IMR-90 (cell line): ENCODE measurements around the gene IL17REL. TPM values are rescaled to one million over a fixed set of nuclear protein-coding genes. Genes with fewer than 3 reads are reported as not detected.

Source experiments
- ATAC-seq: fragments of 200-7000 bp; cut with Tn5 transposase; 2 replicates; pipeline ENCODE4 v1.9.1; 2020; ENCODE audit warnings: low read depth, mild to moderate bottlenecking, moderate library complexity
- BruUV-seq: library from RNA; stranded (reverse); fragments of 400-500 nt; replicated peaks from 2 replicates; lab custom pipeline; 2021; lab: Mats Ljungman, UMichigan
- CTCF ChIA-PET: fragments of 300-600 bp; formaldehyde crosslinking; extraction: SDS; loops from one replicate; lab custom pipeline; 2021; ENCODE audit warnings: antibody characterized with exemption; lab: Yijun Ruan, JAX
- POLR2A ChIA-PET: fragments of 300-600 bp; sonication (Branson Sonifier 250); formaldehyde crosslinking; loops from one replicate; lab custom pipeline; 2022; ENCODE audit warnings: antibody characterized with exemption; ENCODE audit not compliant: unreplicated experiment; lab: Charles Lee
- DNase-seq: peaks from one replicate; pipeline ENCODE4 v3.0.0; 2013
- H2AFZ ChIP-seq: replicated peaks from 2 replicates; pipeline ENCODE3; 2013; ENCODE audit warnings: low read length, mild to moderate bottlenecking; ENCODE audit not compliant: poor library complexity
- H2AK5ac ChIP-seq: 2 replicates; pipeline ENCODE4 v1.6.1; 2013; ENCODE audit warnings: low read depth, low read length, inconsistent platforms
- H2AK9ac ChIP-seq: replicated peaks from 2 replicates; pipeline ENCODE3; 2013; ENCODE audit warnings: mild to moderate bottlenecking, low read depth, low read length, moderate library complexity; ENCODE audit not compliant: poor library complexity
- H2BK120ac ChIP-seq: 2 replicates; pipeline ENCODE4 v1.6.1; 2013; ENCODE audit warnings: low read depth, low read length, inconsistent platforms
- H2BK15ac ChIP-seq: 3 replicates; pipeline ENCODE4 v1.6.1; 2013; ENCODE audit warnings: low read depth, low read length, inconsistent platforms
- H2BK20ac ChIP-seq: 2 replicates; pipeline ENCODE4 v1.6.1; 2013; ENCODE audit warnings: low read depth, mild to moderate bottlenecking, inconsistent platforms, low read length, moderate library complexity
- H2BK5ac ChIP-seq: 2 replicates; pipeline ENCODE4 v1.6.1; 2013; ENCODE audit warnings: mild to moderate bottlenecking, low read depth, low read length, inconsistent platforms; ENCODE audit not compliant: poor library complexity, severe bottlenecking
- H3K14ac ChIP-seq: replicated peaks from 2 replicates; pipeline ENCODE4 v1.6.1; 2013; ENCODE audit warnings: low read depth, low read length, inconsistent platforms
- H3K18ac ChIP-seq: 2 replicates; pipeline ENCODE4 v1.6.1; 2013; ENCODE audit warnings: low read depth, low read length, control low read depth
- H3K23ac ChIP-seq: 2 replicates; pipeline ENCODE4 v1.6.1; 2013; ENCODE audit warnings: low read depth, low read length, inconsistent platforms
- H3K27ac ChIP-seq: 2 replicates; pipeline ENCODE4 v1.5.1; 2013; ENCODE audit warnings: mild to moderate bottlenecking, control low read depth, low read length; ENCODE audit not compliant: insufficient read depth
- H3K27me3 ChIP-seq: 2 replicates; pipeline ENCODE4 v1.6.1; 2013; ENCODE audit warnings: low read length; ENCODE audit not compliant: control insufficient read depth, insufficient read depth
- H3K36me3 ChIP-seq: 2 replicates; pipeline ENCODE4 v1.6.1; 2013; ENCODE audit warnings: low read length, mixed read lengths; ENCODE audit not compliant: control insufficient read depth, insufficient read depth
- H3K4ac ChIP-seq: 2 replicates; pipeline ENCODE4 v1.6.1; 2013; ENCODE audit warnings: low read depth, low read length, inconsistent platforms
- H3K4me1 ChIP-seq: 2 replicates; pipeline ENCODE4 v1.6.1; 2013; ENCODE audit warnings: low read length, mixed read lengths; ENCODE audit not compliant: control insufficient read depth, insufficient read depth
- H3K4me2 ChIP-seq: 2 replicates; pipeline ENCODE4 v1.6.1; 2013; ENCODE audit warnings: low read depth, mild to moderate bottlenecking, control low read depth, low read length, moderate library complexity
- H3K4me3 ChIP-seq: 2 replicates; pipeline ENCODE4 v1.5.1; 2013; ENCODE audit warnings: low read depth, mild to moderate bottlenecking, control low read depth, low read length, moderate library complexity; ENCODE audit not compliant: insufficient read depth
- H3K56ac ChIP-seq: 2 replicates; pipeline ENCODE4 v1.6.1; 2013; ENCODE audit warnings: low read length, inconsistent platforms; ENCODE audit not compliant: insufficient read depth; ENCODE audit errors: extremely low read depth
- H3K79me1 ChIP-seq, 2 experiments: 2 replicates each; pipeline ENCODE4 v1.6.1; 2013; ENCODE audit warnings: low read length in 2 of 2, inconsistent platforms in 1 of 2, low read depth in 1 of 2
- H3K9ac ChIP-seq: 2 replicates; pipeline ENCODE4 v1.6.1; 2013; ENCODE audit warnings: low read depth, low read length, control low read depth
- H3K9me1 ChIP-seq: 2 replicates; pipeline ENCODE4 v1.6.1; 2013; ENCODE audit warnings: low read length, inconsistent platforms; ENCODE audit not compliant: insufficient read depth
- H3K9me3 ChIP-seq: 2 replicates; pipeline ENCODE4 v1.6.1; 2013; ENCODE audit warnings: low read length; ENCODE audit not compliant: control insufficient read depth, insufficient read depth
- H4K20me1 ChIP-seq: 2 replicates; pipeline ENCODE4 v1.6.1; 2013; ENCODE audit warnings: low read length, inconsistent platforms; ENCODE audit not compliant: insufficient read depth
- H4K5ac ChIP-seq: 2 replicates; pipeline ENCODE4 v1.6.1; 2013; ENCODE audit warnings: mild to moderate bottlenecking, low read depth, low read length, control low read depth
- H4K8ac ChIP-seq, 2 experiments: 2 replicates each; pipeline ENCODE4 v1.6.1; 2013; ENCODE audit warnings: low read depth in 2 of 2, low read length in 2 of 2, control low read depth in 1 of 2, inconsistent platforms in 1 of 2
- H4K91ac ChIP-seq: 2 replicates; pipeline ENCODE4 v1.6.1; 2013; ENCODE audit warnings: low read depth, low read length, inconsistent platforms; ENCODE audit not compliant: insufficient read depth
- BHLHE40 ChIP-seq: fragments of 150-350 bp; IDR thresholded peaks from 2 replicates; pipeline ENCODE4 v1.6.1; 2016; ENCODE audit warnings: mild to moderate bottlenecking, low read depth, low read length
- CHD1 ChIP-seq: IDR thresholded peaks from 2 replicates; pipeline ENCODE4 v1.6.1; 2012; ENCODE audit warnings: low read depth, low read length, improper control_type of control experiment
- ELK1 ChIP-seq: fragments of 150-350 bp; IDR thresholded peaks from 2 replicates; pipeline ENCODE4 v1.6.1; 2016; ENCODE audit warnings: low read depth, mild to moderate bottlenecking, low read length, moderate library complexity, borderline replicate concordance
- FOS ChIP-seq: fragments of 150-350 bp; IDR thresholded peaks from 2 replicates; pipeline ENCODE4 v1.6.1; 2016; ENCODE audit warnings: low read depth, low read length
- MXI1 ChIP-seq: IDR thresholded peaks from 2 replicates; pipeline ENCODE4 v1.6.1; 2012; ENCODE audit warnings: low read depth, mild to moderate bottlenecking, low read length, moderate library complexity, borderline replicate concordance
- POLR2A ChIP-seq: IDR thresholded peaks from 2 replicates; pipeline ENCODE4 v1.6.1; 2012; ENCODE audit warnings: mild to moderate bottlenecking, low read depth, low read length
- RAD21 ChIP-seq: IDR thresholded peaks from 2 replicates; pipeline ENCODE4 v1.6.1; 2012; ENCODE audit warnings: low read length, improper control_type of control experiment
- RCOR1 ChIP-seq: IDR thresholded peaks from 2 replicates; pipeline ENCODE4 v1.6.1; 2012; ENCODE audit warnings: mild to moderate bottlenecking, low read length, improper control_type of control experiment; ENCODE audit not compliant: insufficient replicate concordance
- SMC3 ChIP-seq: fragments of 150-350 bp; IDR thresholded peaks from 2 replicates; pipeline ENCODE4 v1.6.1; 2016; ENCODE audit warnings: low read depth, mild to moderate bottlenecking, antibody characterized with exemption, low read length, moderate library complexity
- USF2 ChIP-seq: fragments of 150-350 bp; IDR thresholded peaks from 2 replicates; pipeline ENCODE4 v1.6.1; 2017; ENCODE audit warnings: mild to moderate bottlenecking, antibody characterized with exemption, low read length, low read depth
- WGBS, 2 experiments: methylation state at CpG; one replicate each; pipeline versions ENCODE4 v1.1.5 to v1.1.7; 2013; ENCODE audit warnings: missing lambda C conversion rate in 2 of 2; ENCODE audit not compliant: insufficient read length in 1 of 2; ENCODE audit errors: extremely low coverage in 2 of 2; 5-methylcytosine and 5-hydroxymethylcytosine counted together
- dilution Hi-C: fragments of 300-500 bp; cut with HindIII; formaldehyde crosslinking; loops from one replicate; pipeline ENCODE4 v1.14.3; 2018; ENCODE audit warnings: low sequenced_read_pairs; ENCODE audit not compliant: unreplicated experiment
- in situ Hi-C: fragments of 300-500 bp; cut with MboI; formaldehyde crosslinking; loops from 3 replicates; pipeline ENCODE4 v1.14.3; 2019; ENCODE audit warnings: low sequenced_read_pairs, inconsistent platforms, mixed read lengths
- intact Hi-C: fragments of 100-400 bp; cut with micrococcal nuclease; formaldehyde crosslinking; loops from 2 replicates; pipeline ENCODE4 v1.10.0; 2022
- polyA plus RNA-seq, 3 experiments: library from polyadenylated mRNA; depleted of rRNA; stranded (reverse); fragments of >200 nt; gene quantifications; 2 replicates each; pipeline ENCODE4 v1.2.3, GENCODE V29; 2012; ENCODE audit warnings: low replicate concordance in 1 of 3
- total RNA-seq: library from RNA; depleted of rRNA; stranded (reverse); fragments of >200 nt; gene quantifications from 2 replicates; pipeline ENCODE4 v1.2.3, GENCODE V29; 2012
- TF ChIP-seq, protein P1 (sequence below): conservative IDR thresholded peaks from 2 replicates; pipeline ENCODE4 v1.5.1; 2012; ENCODE audit warnings: mild to moderate bottlenecking, low read depth, low read length, improper control_type of control experiment

The IL17REL gene
- total and polyA plus RNA-seq, 2 of the 4 experiments (the other 2 are of a cell fraction): not detected

DNA sequence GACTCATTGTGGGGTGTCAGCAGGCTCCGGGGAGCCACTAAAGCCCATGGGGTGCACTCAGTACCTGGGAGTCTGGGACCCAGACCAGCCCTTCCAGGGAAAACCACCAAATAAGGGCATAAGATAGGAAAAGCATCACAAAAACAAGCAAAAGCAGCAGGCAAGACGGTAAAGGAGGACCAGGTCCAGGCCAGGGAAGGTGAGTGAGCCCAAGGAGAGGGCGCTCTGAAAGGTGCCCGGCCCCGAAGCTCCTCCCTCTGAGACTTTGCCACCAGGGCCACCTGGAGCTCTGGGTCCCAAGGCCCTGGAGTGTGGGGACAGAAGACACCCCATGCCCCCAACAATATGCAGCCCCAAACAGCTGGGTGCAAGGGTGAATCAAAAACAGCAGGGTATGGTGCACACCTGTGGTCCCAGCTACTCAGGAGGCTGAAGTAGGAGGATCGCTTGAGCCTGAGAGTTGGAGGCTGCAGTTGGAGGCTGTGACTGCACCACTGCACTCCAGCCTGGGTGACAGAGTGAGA, 5.2 kb upstream of the IL17REL start:
- no peak overlapping the region for H2BK5ac ChIP-seq
- 0 out of 2 replicates have a peak, but pooled peaks cover 5% of the 10 kb centered on the region for H3K9me1 ChIP-seq
- no peak overlapping the region for H3K4me2 ChIP-seq
- H3K36me3 ChIP-seq: no peaks in the 10 kb centered on the region
- H2BK20ac ChIP-seq: no peak overlapping the region
- no peak overlapping the region for H4K5ac ChIP-seq
- H3K14ac ChIP-seq: no peak overlapping the region
- H3K56ac ChIP-seq: no peak overlapping the region
- peaks cover 57% of the 10 kb centered on the region for H3K27me3 ChIP-seq
- H2BK15ac ChIP-seq: no peak overlapping the region
- peaks cover 6% of the 10 kb centered on the region; the same call in 1 of the 2 replicates for H3K4me1 ChIP-seq
- ATAC-seq (no peak), DNase-seq (no peak)
- H3K9ac ChIP-seq: no peak overlapping the region
- no peak overlapping the region for H4K8ac ChIP-seq
- no peak overlapping the region for H3K18ac ChIP-seq
- in situ Hi-C loops (no loop called here), intact Hi-C loops (no loop called here), dilution Hi-C loops (no loop called here)
- H4K91ac ChIP-seq: no peak overlapping the region
- H2AK5ac ChIP-seq: no peak overlapping the region
- 100% methylated on average over 1 of the region's 6 CpGs; no CpG with 5 or more reads in 1 of the 2 experiments for WGBS, 2 experiments
- CTCF ChIA-PET: interaction anchor here (0.6 kb wide), 1 partner anchor 229 kb away, joined by 5 read pairs; no protein-coding TSS in a partner anchor
- TF ChIP-seq POLR2A (no peak), ELK1 (no peak), RCOR1 (no peak), BHLHE40 (no peak), CHD1 (no peak), RAD21 (no peak), USF2 (no peak), FOS (no peak), MXI1 (no peak), SMC3 (no peak)
- TF ChIP-seq, protein P1, sequence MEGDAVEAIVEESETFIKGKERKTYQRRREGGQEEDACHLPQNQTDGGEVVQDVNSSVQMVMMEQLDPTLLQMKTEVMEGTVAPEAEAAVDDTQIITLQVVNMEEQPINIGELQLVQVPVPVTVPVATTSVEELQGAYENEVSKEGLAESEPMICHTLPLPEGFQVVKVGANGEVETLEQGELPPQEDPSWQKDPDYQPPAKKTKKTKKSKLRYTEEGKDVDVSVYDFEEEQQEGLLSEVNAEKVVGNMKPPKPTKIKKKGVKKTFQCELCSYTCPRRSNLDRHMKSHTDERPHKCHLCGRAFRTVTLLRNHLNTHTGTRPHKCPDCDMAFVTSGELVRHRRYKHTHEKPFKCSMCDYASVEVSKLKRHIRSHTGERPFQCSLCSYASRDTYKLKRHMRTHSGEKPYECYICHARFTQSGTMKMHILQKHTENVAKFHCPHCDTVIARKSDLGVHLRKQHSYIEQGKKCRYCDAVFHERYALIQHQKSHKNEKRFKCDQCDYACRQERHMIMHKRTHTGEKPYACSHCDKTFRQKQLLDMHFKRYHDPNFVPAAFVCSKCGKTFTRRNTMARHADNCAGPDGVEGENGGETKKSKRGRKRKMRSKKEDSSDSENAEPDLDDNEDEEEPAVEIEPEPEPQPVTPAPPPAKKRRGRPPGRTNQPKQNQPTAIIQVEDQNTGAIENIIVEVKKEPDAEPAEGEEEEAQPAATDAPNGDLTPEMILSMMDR: no peak
- H2BK120ac ChIP-seq: no peak overlapping the region
- H3K9me3 ChIP-seq: peaks cover 4% of the 10 kb centered on the region; the same call in 1 of the 2 replicates
- H3K4me3 ChIP-seq: no peak overlapping the region
- H4K20me1 ChIP-seq: no peaks in the 10 kb centered on the region
- H2AK9ac ChIP-seq: no peak overlapping the region
- POLR2A ChIA-PET: no interaction called here
- no peak overlapping the region for H3K4ac ChIP-seq
- no TSS peak for BruUV-seq
- no peak overlapping the region for H3K23ac ChIP-seq
- no peak overlapping the region for H3K27ac ChIP-seq
- H3K79me1 ChIP-seq: no peaks in the 10 kb centered on the region
- no peak overlapping the region for H2AFZ ChIP-seq
